Sigmoid colon (tissue), 4 donors: ENCODE results near the gene MTG2.

ENCODE experiments used
- CTCF ChIP-seq, 4 experiments: fragments of 450-650 bp in 3 of 4; fragments of 200-600 bp in 1 of 4; IDR thresholded peaks; one replicate each; pipeline ENCODE4 v1.5.1; 2016 to 2019; ENCODE audit warnings: antibody characterized with exemption in 4 of 4, mild to moderate bottlenecking in 3 of 4, moderate library complexity in 2 of 4
- EP300 ChIP-seq, 4 donors: sonication (generic); formaldehyde crosslinking; IDR thresholded peaks; one replicate each; pipeline ENCODE4 v1.6.1; 2017; ENCODE audit warnings: antibody characterized with exemption in 4 of 4
- POLR2A ChIP-seq, 2 donors: fragments of 450-650 bp; IDR thresholded peaks; one replicate each; pipeline ENCODE4 v1.6.1; 2016; ENCODE audit warnings: antibody characterized with exemption in 2 of 2, mild to moderate bottlenecking in 2 of 2, moderate library complexity in 2 of 2

GRCh38 chr20:62196286-62196685 is 13.5 kb downstream of the MTG2 start:
- TF ChIP-seq EP300 (IDR thresholded peaks at IDR 0.05) (no peak), CTCF (IDR thresholded peaks at IDR 0.05) (no peak), POLR2A (IDR thresholded peaks at IDR 0.05) (no peak)
